GM12801 (cell line): Measurements from ENCODE around the gene TRIM67.

Source experiments
- CTCF ChIP-seq: IDR thresholded peaks from one replicate; pipeline ENCODE4 v1.5.1; 2011; ENCODE audit warnings: control low read depth; ENCODE audit not compliant: insufficient read length; ENCODE audit errors: extremely low read depth

Gene TRIM67

GRCh38 chr1:231196728-231197127 is 34.9 kb downstream of the TRIM67 start:
- TF ChIP-seq CTCF, result no peak

GRCh38 chr1:231199868-231200267 is 38.0 kb downstream of the TRIM67 start:
- TF ChIP-seq CTCF, result no peak

GRCh38 chr1:231200388-231201031 is 38.7 kb downstream of the TRIM67 start:
- TF ChIP-seq CTCF, result no peak

- TF ChIP-seq CTCF, result no peak
These were observed 39.6 kb downstream of the TRIM67 start for GRCh38 chr1:231201375-231201978.

- no peak for TF ChIP-seq CTCF
These were observed 40.2 kb downstream of the TRIM67 start for GRCh38 chr1:231201979-231202633.

GRCh38 chr1:231203259-231204057 is 41.6 kb downstream of the TRIM67 start:
- no peak for TF ChIP-seq CTCF

- TF ChIP-seq CTCF, result no peak
These were observed 45.0 kb downstream of the TRIM67 start for GRCh38 chr1:231206856-231207255.
